ENCODE measurements around the gene ADGRV1. TPM values are rescaled to one million over a fixed set of nuclear protein-coding genes. Genes with fewer than 3 reads are reported as not detected.
"Not testable (repeated sequence)": the region's sequence is repeated elsewhere in the genome, so short reads cannot be mapped to it uniquely, and the experiment has no call there.

The ADGRV1 gene
- total RNA-seq, 1 experiment from 2014 or later, result not detected

DNA sequence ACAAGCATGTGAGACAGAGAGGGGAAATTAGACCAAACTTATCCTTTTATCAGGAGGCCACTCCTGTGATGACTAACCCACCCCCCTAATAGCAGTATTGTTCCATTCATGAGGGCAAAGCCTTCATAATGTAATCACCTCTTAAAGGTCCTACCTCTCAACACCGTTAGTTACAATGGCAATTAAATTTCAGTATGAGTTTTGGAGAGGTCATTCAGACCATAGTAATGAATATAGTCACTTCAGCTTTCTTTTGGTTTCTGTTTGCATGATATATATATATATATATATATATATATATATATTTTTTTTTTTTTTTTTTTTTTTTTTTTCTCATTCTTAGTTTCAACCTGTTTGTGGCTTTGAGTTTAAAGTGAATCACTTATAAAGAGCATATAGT is 10.5 kb downstream of the ADGRV1 start:
- no peak for DNase-seq (ENCODE audit: unreplicated experiment)
- peaks cover 83% of the 10 kb centered on the region for H3K27me3 Mint-ChIP-seq (ENCODE audit: insufficient read depth, unreplicated experiment)
- ChIA-PET POLR2A (no interaction called here), CTCF (no interaction called here)
- no peaks in the 10 kb centered on the region for H3K36me3 Mint-ChIP-seq (ENCODE audit: insufficient read depth, unreplicated experiment)
- BruUV-seq (replicated peaks), result no TSS peak
- H3K4me3 Mint-ChIP-seq (ENCODE audit: unreplicated experiment), result no peak overlapping the region
- H3K27ac Mint-ChIP-seq (ENCODE audit: low read depth, unreplicated experiment), result no peak overlapping the region
- no peaks in the 10 kb centered on the region for H3K4me1 Mint-ChIP-seq (ENCODE audit: insufficient read depth, unreplicated experiment)
- no peaks in the 10 kb centered on the region for H3K9me3 Mint-ChIP-seq (ENCODE audit: unreplicated experiment)
- intact Hi-C loops (cut with micrococcal nuclease), result no loop called here
- TF ChIP-seq, protein P1, sequence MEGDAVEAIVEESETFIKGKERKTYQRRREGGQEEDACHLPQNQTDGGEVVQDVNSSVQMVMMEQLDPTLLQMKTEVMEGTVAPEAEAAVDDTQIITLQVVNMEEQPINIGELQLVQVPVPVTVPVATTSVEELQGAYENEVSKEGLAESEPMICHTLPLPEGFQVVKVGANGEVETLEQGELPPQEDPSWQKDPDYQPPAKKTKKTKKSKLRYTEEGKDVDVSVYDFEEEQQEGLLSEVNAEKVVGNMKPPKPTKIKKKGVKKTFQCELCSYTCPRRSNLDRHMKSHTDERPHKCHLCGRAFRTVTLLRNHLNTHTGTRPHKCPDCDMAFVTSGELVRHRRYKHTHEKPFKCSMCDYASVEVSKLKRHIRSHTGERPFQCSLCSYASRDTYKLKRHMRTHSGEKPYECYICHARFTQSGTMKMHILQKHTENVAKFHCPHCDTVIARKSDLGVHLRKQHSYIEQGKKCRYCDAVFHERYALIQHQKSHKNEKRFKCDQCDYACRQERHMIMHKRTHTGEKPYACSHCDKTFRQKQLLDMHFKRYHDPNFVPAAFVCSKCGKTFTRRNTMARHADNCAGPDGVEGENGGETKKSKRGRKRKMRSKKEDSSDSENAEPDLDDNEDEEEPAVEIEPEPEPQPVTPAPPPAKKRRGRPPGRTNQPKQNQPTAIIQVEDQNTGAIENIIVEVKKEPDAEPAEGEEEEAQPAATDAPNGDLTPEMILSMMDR (IDR thresholded peaks at IDR 0.05; ENCODE audit: unreplicated experiment), result no peak

DNA sequence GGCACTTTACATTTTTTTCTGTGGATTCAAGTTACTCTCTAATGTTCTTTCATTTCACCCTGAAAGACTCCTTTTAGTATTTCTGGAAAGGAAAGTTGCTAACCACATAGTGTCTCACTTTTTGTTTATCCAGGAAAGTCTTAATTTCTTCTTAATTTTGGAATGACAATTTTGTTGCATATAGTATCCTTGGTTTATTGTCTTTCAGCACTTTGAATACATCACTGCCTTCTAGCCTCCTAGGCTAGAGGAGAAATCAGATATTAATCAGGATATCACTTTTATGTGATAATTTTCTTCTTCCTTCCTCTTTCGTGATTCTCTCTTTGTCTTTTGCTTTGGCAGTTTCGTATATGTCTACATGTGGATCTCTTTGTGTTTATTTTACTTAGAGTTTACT is 11.4 kb downstream of the ADGRV1 start:
- DNase-seq (ENCODE audit: unreplicated experiment), result no peak
- Mint-ChIP-seq H3K27me3 (ENCODE audit: insufficient read depth, unreplicated experiment) (peaks cover 74% of the 10 kb centered on the region), H3K36me3 (ENCODE audit: insufficient read depth, unreplicated experiment) (no peaks in the 10 kb centered on the region), H3K4me3 (ENCODE audit: unreplicated experiment) (no peak overlapping the region), H3K27ac (ENCODE audit: low read depth, unreplicated experiment) (no peak overlapping the region), H3K4me1 (ENCODE audit: insufficient read depth, unreplicated experiment) (no peaks in the 10 kb centered on the region), H3K9me3 (ENCODE audit: unreplicated experiment) (no peaks in the 10 kb centered on the region)
- ChIA-PET CTCF (interaction anchor here (0.7 kb wide), 1 partner anchor 34 kb away, joined by 3 read pairs; no protein-coding TSS in a partner anchor), POLR2A (no interaction called here)
- TF ChIP-seq, protein P1 (IDR thresholded peaks at IDR 0.05; ENCODE audit: unreplicated experiment), result no peak
- intact Hi-C loops (cut with micrococcal nuclease), result no loop called here
- no TSS peak for BruUV-seq (replicated peaks)

DNA sequence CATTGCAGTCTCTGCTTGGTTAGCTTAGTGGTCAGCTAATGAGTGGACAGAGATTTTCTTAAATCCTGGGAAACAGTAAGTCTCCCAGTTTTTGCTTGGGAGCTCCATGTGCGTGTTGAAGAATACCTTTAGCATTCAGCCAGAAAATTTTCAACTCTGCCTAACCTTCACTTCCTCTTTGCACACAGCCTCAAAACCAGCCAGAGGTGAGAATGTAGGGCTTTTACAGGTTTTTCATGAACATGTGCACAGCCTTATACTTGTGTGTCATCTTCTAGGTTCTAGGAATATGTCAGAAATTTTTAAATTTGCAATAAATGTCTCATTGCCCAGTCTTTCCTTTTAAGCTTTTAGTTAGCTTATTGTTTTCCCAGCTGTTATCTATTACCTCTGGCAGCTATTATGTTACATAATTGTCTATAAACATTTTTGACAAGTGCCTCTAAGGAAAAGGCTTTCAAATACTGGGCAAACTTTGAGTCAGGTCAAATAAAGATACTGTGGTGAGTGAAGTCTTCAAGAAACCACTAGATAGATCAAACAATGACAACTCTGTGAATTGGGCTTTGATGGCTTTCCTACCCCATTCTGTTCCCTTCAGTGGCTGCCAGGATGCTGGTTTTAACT is 12.7 kb downstream of the ADGRV1 start:
- POLR2A ChIA-PET, result no interaction called here
- intact Hi-C loops (cut with micrococcal nuclease), result no loop called here
- no peak overlapping the region for H3K4me3 Mint-ChIP-seq (ENCODE audit: unreplicated experiment)
- peaks cover 62% of the 10 kb centered on the region for H3K27me3 Mint-ChIP-seq (ENCODE audit: insufficient read depth, unreplicated experiment)
- no peak overlapping the region for H3K27ac Mint-ChIP-seq (ENCODE audit: low read depth, unreplicated experiment)
- DNase-seq (ENCODE audit: unreplicated experiment), result no peak
- H3K36me3 Mint-ChIP-seq (ENCODE audit: insufficient read depth, unreplicated experiment), result no peaks in the 10 kb centered on the region
- H3K4me1 Mint-ChIP-seq (ENCODE audit: insufficient read depth, unreplicated experiment), result no peaks in the 10 kb centered on the region
- no TSS peak for BruUV-seq (replicated peaks)
- CTCF ChIA-PET, result no interaction called here
- TF ChIP-seq, protein P1 (IDR thresholded peaks at IDR 0.05; ENCODE audit: unreplicated experiment), result no peak
- H3K9me3 Mint-ChIP-seq (ENCODE audit: unreplicated experiment), result no peaks in the 10 kb centered on the region

DNA sequence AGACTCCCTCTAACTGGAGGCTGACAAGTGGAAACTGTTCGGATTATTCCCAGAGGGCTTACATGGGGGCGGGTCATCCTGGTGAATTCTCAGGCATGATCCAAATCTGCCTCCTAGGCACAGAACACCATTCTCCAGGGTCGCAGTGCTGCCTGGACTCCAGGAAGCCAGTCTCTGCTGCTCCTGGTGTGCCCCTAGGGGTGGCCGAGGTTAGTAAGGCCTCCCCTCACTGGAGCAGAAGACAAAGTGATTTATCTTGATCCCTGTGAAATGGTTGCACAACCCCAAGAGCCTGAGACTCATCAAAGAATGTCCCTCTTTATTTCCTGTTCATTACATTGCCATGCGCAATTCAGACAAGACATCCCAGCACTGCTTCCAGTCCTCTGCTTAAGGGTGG is 17.1 kb downstream of the ADGRV1 start:
- Mint-ChIP-seq H3K4me1 (ENCODE audit: insufficient read depth, unreplicated experiment) (no peaks in the 10 kb centered on the region), H3K4me3 (ENCODE audit: unreplicated experiment) (no peak overlapping the region), H3K9me3 (ENCODE audit: unreplicated experiment) (peaks cover 15% of the 10 kb centered on the region), H3K27ac (ENCODE audit: low read depth, unreplicated experiment) (no peak overlapping the region), H3K36me3 (ENCODE audit: insufficient read depth, unreplicated experiment) (no peaks in the 10 kb centered on the region), H3K27me3 (ENCODE audit: insufficient read depth, unreplicated experiment) (peaks cover 48% of the 10 kb centered on the region)
- BruUV-seq (replicated peaks), result no TSS peak
- ChIA-PET POLR2A (no interaction called here), CTCF (interaction anchor here (0.5 kb wide), 1 partner anchor 1210 kb away, joined by 5 read pairs; no protein-coding TSS in a partner anchor)
- intact Hi-C loops (cut with micrococcal nuclease), result no loop called here
- DNase-seq (ENCODE audit: unreplicated experiment), result no peak
- TF ChIP-seq, protein P1 (IDR thresholded peaks at IDR 0.05; ENCODE audit: unreplicated experiment), result no peak

DNA sequence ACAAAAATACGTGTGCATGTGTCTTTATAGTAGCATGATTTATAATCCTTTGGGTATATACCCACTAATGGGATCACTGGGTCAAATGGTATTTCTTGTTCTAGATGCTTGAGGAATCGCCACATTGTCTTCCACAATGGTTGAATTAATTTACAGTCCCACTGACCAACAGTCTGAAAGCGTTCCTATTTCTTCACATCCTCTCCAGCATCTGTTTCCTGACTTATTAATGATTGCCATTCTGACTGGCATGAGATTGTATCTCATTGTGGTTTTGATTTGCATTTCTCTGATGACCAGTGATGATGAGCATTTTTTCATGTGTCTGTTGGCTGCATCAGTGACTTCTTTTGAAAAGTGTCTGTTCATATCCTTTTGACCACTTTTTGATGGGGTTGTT is 18.0 kb downstream of the ADGRV1 start:
- BruUV-seq (replicated peaks); intact Hi-C loops (cut with micrococcal nuclease); DNase-seq (ENCODE audit: unreplicated experiment); CTCF ChIA-PET; H3K36me3 Mint-ChIP-seq (ENCODE audit: insufficient read depth, unreplicated experiment); H3K4me1 Mint-ChIP-seq (ENCODE audit: insufficient read depth, unreplicated experiment); H3K4me3 Mint-ChIP-seq (ENCODE audit: unreplicated experiment); H3K27ac Mint-ChIP-seq (ENCODE audit: low read depth, unreplicated experiment); POLR2A ChIA-PET: not testable (repeated sequence)
- H3K9me3 Mint-ChIP-seq (ENCODE audit: unreplicated experiment), result peaks cover 20% of the 10 kb centered on the region
- peaks cover 50% of the 10 kb centered on the region for H3K27me3 Mint-ChIP-seq (ENCODE audit: insufficient read depth, unreplicated experiment)

DNA sequence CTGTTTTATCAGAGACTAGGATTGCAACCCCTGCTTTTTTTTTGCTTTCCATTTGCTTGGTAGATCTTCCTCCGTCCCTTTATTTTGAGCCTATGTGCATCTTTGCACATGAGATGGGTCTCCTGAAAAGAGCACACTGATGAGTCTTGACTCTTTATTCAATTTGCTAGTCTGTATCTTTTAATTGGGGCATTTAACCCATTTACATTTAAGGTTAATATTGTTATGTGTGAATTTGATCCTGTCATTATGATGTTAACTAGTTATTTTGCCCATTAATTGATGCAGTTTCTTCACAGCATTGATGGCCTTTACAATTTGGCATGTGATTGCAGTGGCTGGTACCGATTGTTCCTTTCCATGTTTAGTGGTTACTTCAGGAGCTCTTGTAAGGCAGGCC is 21.3 kb downstream of the ADGRV1 start:
- H3K27ac Mint-ChIP-seq (ENCODE audit: low read depth, unreplicated experiment); BruUV-seq (replicated peaks); CTCF ChIA-PET; H3K36me3 Mint-ChIP-seq (ENCODE audit: insufficient read depth, unreplicated experiment); H3K4me1 Mint-ChIP-seq (ENCODE audit: insufficient read depth, unreplicated experiment); H3K4me3 Mint-ChIP-seq (ENCODE audit: unreplicated experiment); intact Hi-C loops (cut with micrococcal nuclease); POLR2A ChIA-PET; DNase-seq (ENCODE audit: unreplicated experiment): not testable (repeated sequence)
- peaks cover 44% of the 10 kb centered on the region for H3K27me3 Mint-ChIP-seq (ENCODE audit: insufficient read depth, unreplicated experiment)
- H3K9me3 Mint-ChIP-seq (ENCODE audit: unreplicated experiment), result peaks cover 20% of the 10 kb centered on the region
